HepG2 (cell line): ENCODE measurements around the gene LRRC27. TPM values are rescaled to one million over a fixed set of nuclear protein-coding genes. Genes with fewer than 3 reads are reported as not detected.

ENCODE experiments used
- ATAC-seq: fragments of 200-7000 bp; cut with Tn5 transposase; 3 replicates; pipeline ENCODE4 v1.9.1; 2020; ENCODE audit warnings: mild to moderate bottlenecking, moderate library complexity
- BruUV-seq: library from RNA; stranded (reverse); fragments of 400-500 nt; replicated peaks from 2 replicates; lab custom pipeline; 2021; lab: Mats Ljungman, UMichigan
- CTCF ChIA-PET: fragments of 300-600 bp; formaldehyde crosslinking; extraction: SDS; loops from one replicate; lab custom pipeline; 2021; ENCODE audit warnings: low total read pairs, inconsistent platforms, low intra/inter-chr PET ratio; lab: Yijun Ruan, JAX
- POLR2A ChIA-PET: fragments of 350-600 bp; sonication (Branson Sonifier 250); formaldehyde crosslinking; loops from one replicate; lab custom pipeline; 2020; ENCODE audit warnings: antibody characterized with exemption, inconsistent platforms; lab: Yijun Ruan, JAX
- DNase-seq: peaks from one replicate; pipeline ENCODE4 v3.0.0-alpha.2; 2015; ENCODE audit warnings: low spot score
- FAIRE-seq: peaks from 3 replicates; lab custom pipeline; 2011; peaks lifted over from hg19 to GRCh38; lab: Jason Lieb, UNC
- H2AFZ ChIP-seq: one replicate; pipeline ENCODE4 v1.6.1; 2011; ENCODE audit warnings: low read length, inconsistent platforms
- H3K27ac ChIP-seq: fragments of 300-600 bp; 3 replicates; pipeline ENCODE4 v1.8.0; 2011; ENCODE audit warnings: mixed run types, mild to moderate bottlenecking, mixed read lengths, low read length, inconsistent platforms; ENCODE audit not compliant: insufficient read depth; ENCODE audit errors: extremely low read length
- H3K27me3 ChIP-seq, 2 experiments: fragments of 200-600 bp in 1 of 2; 2 replicates in 1 of 2; 3 replicates in 1 of 2; pipeline versions ENCODE4 v1.6.0 to v1.8.0; 2011; ENCODE audit warnings: low read length in 2 of 2, mild to moderate bottlenecking in 2 of 2, moderate library complexity in 2 of 2, inconsistent platforms in 1 of 2; ENCODE audit not compliant: insufficient read depth in 2 of 2, control insufficient read depth in 1 of 2
- H3K36me3 ChIP-seq, 2 experiments: fragments of 200-600 bp in 1 of 2; replicated peaks in 1 of 2; 2 replicates in 1 of 2; 3 replicates in 1 of 2; pipeline versions ENCODE4 v1.5.1 to v1.8.0; 2011; ENCODE audit warnings: low read length in 2 of 2, inconsistent platforms in 1 of 2; ENCODE audit not compliant: insufficient read depth in 2 of 2, control insufficient read depth in 1 of 2
- H3K4me1 ChIP-seq: 2 replicates; pipeline ENCODE4 v1.5.1; 2012; ENCODE audit warnings: low read length, inconsistent platforms; ENCODE audit not compliant: insufficient read depth
- H3K4me2 ChIP-seq: 2 replicates; pipeline ENCODE4 v1.6.0; 2011; ENCODE audit warnings: low read depth, low read length, inconsistent platforms
- H3K4me3 ChIP-seq, 3 experiments: fragments of 200-600 bp in 1 of 3; sonication (generic), shearing (Covaris generic) in 1 of 3; replicated peaks in 1 of 3; 2 replicates each; pipeline ENCODE4 v1.5.1; 2011 to 2016; ENCODE audit warnings: low read length in 3 of 3, inconsistent platforms in 2 of 3, low read depth in 2 of 3, mild to moderate bottlenecking in 2 of 3, control low read depth in 1 of 3, mixed read lengths in 1 of 3; ENCODE audit not compliant: insufficient read depth in 1 of 3
- H3K79me2 ChIP-seq: one replicate; pipeline ENCODE4 v1.6.1; 2011; ENCODE audit warnings: low read length, inconsistent platforms; ENCODE audit not compliant: insufficient read depth
- H3K9ac ChIP-seq: 2 replicates; pipeline ENCODE4 v1.6.0; 2011; ENCODE audit warnings: mild to moderate bottlenecking, low read depth, low read length, inconsistent platforms; ENCODE audit not compliant: insufficient read depth
- H3K9me3 ChIP-seq: 2 replicates; pipeline ENCODE4 v1.5.1; 2012; ENCODE audit warnings: mild to moderate bottlenecking, low read length
- H4K20me1 ChIP-seq: 2 replicates; pipeline ENCODE4 v1.6.0; 2011; ENCODE audit warnings: inconsistent platforms, mild to moderate bottlenecking, low read length, moderate library complexity; ENCODE audit not compliant: insufficient read depth
- CBX5 ChIP-seq: sonication (generic); formaldehyde crosslinking; IDR thresholded peaks from 2 replicates; pipeline ENCODE4 v1.4.0; 2020; ENCODE audit warnings: missing genetic modification reagents, borderline replicate concordance
- CSRNP2 ChIP-seq: sonication (generic); formaldehyde crosslinking; conservative IDR thresholded peaks from 2 replicates; pipeline ENCODE4 v1.8.0; 2022; ENCODE audit warnings: low read depth, missing genetic modification reagents
- HDAC2 ChIP-seq: sonication (generic); formaldehyde crosslinking; IDR thresholded peaks from 2 replicates; pipeline ENCODE4 v1.4.0; 2020; ENCODE audit warnings: missing genetic modification reagents
- KAT7 ChIP-seq: IDR thresholded peaks from 2 replicates; pipeline ENCODE4 v1.6.1; 2018; ENCODE audit warnings: borderline replicate concordance, missing compliant biosample characterization
- KDM1A ChIP-seq: IDR thresholded peaks from 2 replicates; pipeline ENCODE4 v1.6.1; 2016; ENCODE audit warnings: missing compliant biosample characterization
- KDM5A ChIP-seq: fragments of 200-600 bp; sonication (generic); IDR thresholded peaks from 2 replicates; pipeline ENCODE4 v1.7.0; 2018; ENCODE audit warnings: antibody characterized with exemption, mild to moderate bottlenecking, low read length, borderline replicate concordance
- MXD3 ChIP-seq: IDR thresholded peaks from 2 replicates; pipeline ENCODE4 v1.6.1; 2016; ENCODE audit warnings: mild to moderate bottlenecking, missing biosample characterization, missing genetic modification reagents
- PCBP1 ChIP-seq: fragments of 200-400 bp; formaldehyde crosslinking; IDR thresholded peaks from 2 replicates; pipeline ENCODE4 v1.6.1; 2017; ENCODE audit warnings: mild to moderate bottlenecking, low read depth, low read length, borderline replicate concordance
- SPEN ChIP-seq: sonication (generic); formaldehyde crosslinking; IDR thresholded peaks from 2 replicates; pipeline ENCODE4 v1.5.1; 2020; ENCODE audit warnings: low read depth, mild to moderate bottlenecking, missing genetic modification reagents
- ZBTB43 ChIP-seq: sonication (generic); formaldehyde crosslinking; conservative IDR thresholded peaks from 2 replicates; pipeline ENCODE4 v1.4.0; 2020; ENCODE audit warnings: missing genetic modification reagents
- ZNF101 ChIP-seq: sonication (generic); formaldehyde crosslinking; IDR thresholded peaks from 2 replicates; pipeline ENCODE4 v1.4.0; 2020; ENCODE audit warnings: mild to moderate bottlenecking, low read depth, missing genetic modification reagents, borderline replicate concordance
- ZNF331 ChIP-seq: sonication (generic); formaldehyde crosslinking; IDR thresholded peaks from 2 replicates; pipeline ENCODE4 v1.4.0; 2020; ENCODE audit warnings: missing genetic modification reagents
- ZNF431 ChIP-seq: sonication (generic); formaldehyde crosslinking; IDR thresholded peaks from 2 replicates; pipeline ENCODE4 v1.9.0; 2022; ENCODE audit warnings: missing genetic modification reagents, low read depth, mild to moderate bottlenecking, borderline replicate concordance
- ZNF530 ChIP-seq: sonication (generic); formaldehyde crosslinking; IDR thresholded peaks from 2 replicates; pipeline ENCODE4 v1.5.0; 2020; ENCODE audit warnings: low read depth, mild to moderate bottlenecking, missing genetic modification reagents
- ZNF577 ChIP-seq: sonication (generic); formaldehyde crosslinking; IDR thresholded peaks from 2 replicates; pipeline ENCODE4 v1.4.0; 2020; ENCODE audit warnings: mild to moderate bottlenecking, low read depth, missing genetic modification reagents, borderline replicate concordance
- ZNF768 ChIP-seq: sonication (generic); formaldehyde crosslinking; IDR thresholded peaks from 2 replicates; pipeline ENCODE4 v1.4.0; 2020; ENCODE audit warnings: missing genetic modification reagents
- ZNF770 ChIP-seq: sonication (generic); formaldehyde crosslinking; IDR thresholded peaks from 2 replicates; pipeline ENCODE4 v1.5.0; 2020; ENCODE audit warnings: mild to moderate bottlenecking, missing genetic modification reagents
- ZNF800 ChIP-seq: sonication (generic); formaldehyde crosslinking; IDR thresholded peaks from 2 replicates; pipeline ENCODE4 v1.4.0; 2020; ENCODE audit warnings: missing genetic modification reagents
- WGBS: methylation state at CpG from one replicate; pipeline ENCODE4 v1.1.6; 2017; ENCODE audit warnings: low lambda C conversion rate; 5-methylcytosine and 5-hydroxymethylcytosine counted together
- in situ Hi-C: cut with HindIII; loops from 2 replicates; pipeline ENCODE4 v1.10.0; 2017; ENCODE audit warnings: low pct_unique_long_range_greater_than_20kb; ENCODE audit not compliant: extremely low pct_ligation_motif_present
- intact Hi-C: fragments of 100-400 bp; cut with micrococcal nuclease; formaldehyde crosslinking; loops from one replicate; pipeline ENCODE4 v1.10.0; 2022; ENCODE audit not compliant: unreplicated experiment
- polyA plus RNA-seq, 8 experiments: library from polyadenylated mRNA; depleted of rRNA in 3 of 8; stranded (reverse) in 7 of 8; unstranded in 1 of 8; fragments of >200 nt; fragmentation: Illumina TruSeq in 4 of 8; extraction: Trizol in 4 of 8; gene quantifications; 2 replicates each; pipeline versions ENCODE4 v1.2.1 to v1.2.3, GENCODE V29; 2011 to 2016; ENCODE audit warnings: low read depth in 4 of 8, missing spikeins in 1 of 8, mixed read lengths in 1 of 8; ENCODE audit not compliant: insufficient read depth in 1 of 8
- total RNA-seq, 5 experiments: library from RNA; depleted of rRNA; stranded (reverse); fragments of >200 nt; fragmentation: Illumina TruSeq; extraction: Trizol; gene quantifications; 2 replicates each; pipeline ENCODE4 v1.2.3, GENCODE V29; 2016; ENCODE audit warnings: low read depth in 1 of 5

The LRRC27 gene
- total and polyA plus RNA-seq, 2 of the 13 experiments (the other 11 are each of a cell fraction or from before 2014, with no cell fraction given) = 4.2 to 4.6 TPM

GRCh38 chr10:132371641-132372081 lies 39.7 kb downstream of the LRRC27 start:
- intact Hi-C loops = no loop called here
- H3K4me1 ChIP-seq = peaks cover 31% of the 10 kb centered on the region
- no peaks in the 10 kb centered on the region for H3K27me3 ChIP-seq
- POLR2A ChIA-PET = no interaction called here
- 9% methylated on average over 3 of the region's 9 CpGs for WGBS
- no peak for FAIRE-seq
- ATAC-seq = peak; percentile 72
- H4K20me1 ChIP-seq = no peaks in the 10 kb centered on the region
- BruUV-seq = no TSS peak
- no peak overlapping the region for H3K4me3 ChIP-seq
- no peaks in the 10 kb centered on the region for H3K79me2 ChIP-seq
- H3K27ac ChIP-seq = no peak overlapping the region
- H3K9ac ChIP-seq = no peak overlapping the region
- in situ Hi-C loops = no loop called here
- no peaks in the 10 kb centered on the region for H3K9me3 ChIP-seq
- no peak overlapping the region for H2AFZ ChIP-seq
- no peaks in the 10 kb centered on the region for H3K36me3 ChIP-seq
- peak overlapping the region; percentile 46 for H3K4me2 ChIP-seq
- CTCF ChIA-PET = no interaction called here
- DNase-seq = no peak
- TF ChIP-seq MXD3 (CRISPR knock-in tag) (0 out of 2 replicates have a peak, but pooled peaks have one; percentile 40), ZNF768 (peak; percentile 88), SPEN (no peak), ZNF577 (CRISPR knock-in tag) (no peak), HDAC2 (CRISPR knock-in tag) (peak; percentile 58; the same call in 1 of the 2 replicates), ZNF530 (CRISPR knock-in tag) (no peak), ZNF431 (no peak), ZNF800 (no peak), KAT7 (CRISPR knock-in tag) (no peak), ZBTB43 (CRISPR knock-in tag) (no peak), PCBP1 (peak; percentile 93; the same call in 1 of the 2 replicates), KDM1A (CRISPR knock-in tag) (peak; percentile 27; the same call in 1 of the 2 replicates), CSRNP2 (CRISPR knock-in tag) (no peak), CBX5 (CRISPR knock-in tag) (0 out of 2 replicates have a peak, but pooled peaks have one; percentile 57), ZNF101 (no peak), ZNF331 (CRISPR knock-in tag) (peak; percentile 30; the same call in 1 of the 2 replicates), ZNF770 (CRISPR knock-in tag) (peak; percentile 65; the same call in 1 of the 2 replicates), KDM5A (no peak)
